HS-5 (cell line): Measurements from ENCODE around the gene HMCN1.
A peak's percentile ranks its signal among the peaks of the same experiment; 100 is the strongest.
"Not testable (repeated sequence)": the region's sequence is repeated elsewhere in the genome, so short reads cannot be mapped to it uniquely, and the experiment has no call there.

Experiments
- DNase-seq: peaks from one replicate; pipeline ENCODE4 v3.0.0-alpha.2; 2012; ENCODE audit warnings: low read depth

HMCN1 gene

DNA sequence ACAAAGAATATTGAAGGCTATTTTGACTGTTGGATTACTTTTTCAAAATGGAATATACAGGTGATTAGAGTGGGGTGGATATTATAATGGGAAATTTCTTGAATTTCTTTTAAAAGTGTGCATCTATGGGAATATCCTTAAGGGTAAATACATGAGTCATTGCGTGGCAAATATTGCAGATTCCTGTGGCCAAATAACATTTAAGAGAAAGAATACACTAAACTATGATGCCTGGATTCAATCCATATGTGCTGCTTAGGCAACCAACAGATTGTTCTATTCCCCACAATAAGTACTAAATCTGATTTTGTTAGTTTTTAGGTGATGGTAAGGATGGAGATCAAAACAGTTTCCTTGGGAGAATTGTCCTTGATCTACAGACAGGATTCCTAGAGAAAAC is 119.5 kb downstream of the HMCN1 start:
- peak; percentile 64 for DNase-seq

DNA sequence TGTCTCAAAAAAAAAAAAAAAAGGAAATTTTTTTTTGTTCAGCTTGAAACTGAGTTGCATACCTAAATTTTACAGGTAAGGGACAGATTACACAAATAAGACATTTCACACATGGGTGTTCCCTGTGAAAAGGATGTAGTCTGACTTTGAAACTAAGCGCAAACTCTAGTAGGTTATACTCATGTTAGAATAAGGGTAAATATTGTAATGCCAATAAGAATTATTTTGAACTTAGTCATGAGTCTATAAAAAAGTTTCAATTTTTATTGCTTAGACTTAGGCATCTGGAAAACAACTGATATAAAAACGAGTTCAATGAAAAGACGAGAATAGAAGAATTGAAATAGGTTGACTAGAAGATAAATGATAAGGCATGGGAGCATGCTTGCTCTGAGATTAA is 122.3 kb downstream of the HMCN1 start:
- DNase-seq, result no peak

DNA sequence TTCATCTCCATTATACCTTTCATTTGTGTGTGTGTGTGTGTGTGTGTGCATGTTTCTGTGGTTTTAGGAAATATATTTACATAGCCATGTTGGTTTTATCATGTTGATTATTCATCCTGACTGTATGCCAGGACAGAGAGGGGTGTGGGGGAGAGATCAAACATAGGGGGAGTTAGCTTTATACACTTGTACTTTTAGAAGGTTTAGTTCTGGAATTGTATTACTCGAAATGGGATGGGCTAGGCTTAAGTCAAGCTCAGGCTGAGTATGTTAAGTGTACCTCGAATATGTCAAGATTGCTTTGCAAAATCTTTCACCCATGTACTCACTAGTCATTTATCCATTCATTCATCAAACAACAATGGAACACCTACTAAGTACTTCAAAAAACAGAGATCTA is 123.3 kb downstream of the HMCN1 start:
- no peak for DNase-seq

DNA sequence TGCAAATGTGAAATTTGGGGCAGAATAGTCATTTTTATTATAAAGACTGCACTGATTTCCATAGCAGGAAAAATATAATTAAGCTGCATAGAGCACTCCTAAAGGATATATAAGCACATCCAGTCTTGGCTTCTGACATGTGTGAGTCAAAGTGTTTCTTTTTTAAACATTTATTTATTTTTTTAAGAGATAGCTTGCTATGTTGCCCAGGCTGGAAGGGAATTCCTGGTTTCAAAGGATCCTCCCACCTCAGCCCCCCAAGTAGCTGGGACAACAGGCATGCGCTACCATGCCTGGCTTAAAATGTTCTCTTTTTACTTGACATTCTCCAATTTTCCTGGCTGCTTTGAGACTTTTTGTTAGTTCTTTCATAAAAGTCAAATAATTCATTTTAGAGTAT is 126.1 kb downstream of the HMCN1 start:
- DNase-seq, result no peak

DNA sequence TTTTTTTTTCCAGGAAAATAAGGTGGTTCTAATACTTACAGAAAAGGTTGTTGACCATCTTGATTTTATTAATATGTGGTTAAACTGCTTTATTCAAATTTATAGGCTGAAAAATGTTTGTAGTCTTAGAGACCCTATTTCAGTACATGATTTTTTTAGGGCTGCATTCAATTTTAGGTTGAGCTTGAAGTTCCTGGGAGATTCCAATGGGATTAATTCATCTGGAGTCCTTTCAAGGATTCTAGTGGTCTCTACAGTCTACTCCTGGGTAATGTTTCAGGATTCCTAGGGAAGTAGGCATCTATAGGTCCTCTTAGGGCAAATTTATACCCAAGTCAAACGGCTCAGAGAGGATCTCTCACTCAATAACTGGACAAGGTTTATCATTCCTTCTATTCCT is 126.7 kb downstream of the HMCN1 start:
- no peak for DNase-seq

DNA sequence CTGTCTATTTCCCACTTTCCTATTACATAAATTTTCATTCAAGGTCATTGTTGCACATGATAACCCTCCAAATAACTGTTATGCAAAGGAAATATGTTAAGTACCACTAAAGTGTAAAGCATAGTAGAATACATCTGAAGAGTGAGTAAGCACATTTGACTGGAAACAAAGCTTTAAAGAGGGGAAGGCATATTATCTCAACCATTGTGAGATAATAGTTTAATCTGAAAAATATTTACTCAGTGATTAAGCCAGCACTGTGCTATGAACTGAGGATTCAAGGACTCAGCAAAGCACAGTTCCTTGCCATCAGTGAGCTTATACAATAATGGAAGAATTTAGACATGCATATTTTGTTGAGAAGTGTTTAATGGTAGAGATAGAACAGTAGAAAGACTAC is 127.4 kb downstream of the HMCN1 start:
- no peak for DNase-seq

DNA sequence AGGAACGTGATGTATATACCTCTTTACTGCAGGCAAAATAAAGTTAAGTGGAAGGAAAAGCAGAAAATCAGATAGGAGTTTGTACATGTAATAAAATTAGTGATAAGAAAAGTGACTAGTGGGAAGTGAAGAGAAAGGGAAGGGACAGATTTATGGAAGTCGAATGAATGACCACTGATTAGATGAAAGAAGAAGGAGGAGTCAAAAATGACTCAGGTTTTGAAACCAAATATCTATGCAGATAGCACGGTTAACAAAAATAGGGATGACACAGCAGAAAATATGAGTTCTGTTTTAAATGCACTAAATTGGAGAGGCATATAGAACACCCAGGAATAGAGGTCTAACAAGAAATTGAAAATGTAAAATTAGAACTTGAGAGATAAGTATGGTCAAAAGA is 128.0 kb downstream of the HMCN1 start:
- no peak for DNase-seq

DNA sequence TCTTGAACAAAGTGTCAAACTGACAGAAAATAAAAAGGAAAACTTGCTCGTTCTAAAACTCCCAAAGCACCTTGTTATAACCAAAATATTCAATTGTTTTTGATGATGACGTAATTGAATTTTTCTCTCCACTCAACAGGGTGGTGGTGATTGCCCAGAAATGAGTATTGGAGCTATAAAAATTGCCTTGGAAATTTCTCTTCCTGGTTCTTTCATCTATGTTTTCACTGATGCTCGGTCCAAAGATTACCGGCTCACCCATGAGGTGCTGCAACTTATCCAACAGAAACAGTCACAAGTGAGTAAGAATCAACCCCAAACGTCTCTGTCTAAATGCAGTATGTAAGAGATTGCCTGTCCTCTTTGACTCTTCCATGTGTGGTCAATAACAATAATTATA is 130.1 kb downstream of the HMCN1 start:
- no peak for DNase-seq

DNA sequence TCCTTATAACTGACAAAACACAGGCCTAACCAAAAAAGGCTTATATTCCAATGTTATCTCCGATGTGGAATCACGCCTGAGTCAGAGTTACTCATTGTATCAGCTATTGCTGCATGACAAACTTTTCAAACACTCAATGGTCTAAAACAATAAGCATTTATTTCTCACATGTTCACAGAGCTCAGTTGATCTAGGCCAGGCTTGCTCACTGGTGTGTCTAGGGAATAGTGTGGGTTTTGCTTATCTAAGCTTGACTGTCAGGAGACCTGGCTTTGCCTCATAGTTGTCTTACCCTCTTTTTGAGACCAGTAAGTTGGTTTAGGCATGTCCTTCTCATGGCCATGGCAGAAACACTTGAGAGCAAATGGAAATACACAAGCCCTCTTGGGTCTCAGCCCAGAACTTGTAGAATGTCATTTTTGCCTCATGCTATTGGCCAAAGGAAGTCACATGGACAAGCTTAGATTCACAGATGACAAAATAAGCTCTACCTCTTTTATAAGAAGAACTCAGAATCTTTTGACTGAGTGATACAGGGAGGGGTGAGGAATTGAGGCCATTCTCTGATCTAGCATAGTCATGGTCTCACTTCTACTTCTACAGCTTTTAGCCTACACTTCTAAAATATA is 130.8 kb downstream of the HMCN1 start:
- peak; percentile 87 for DNase-seq

DNA sequence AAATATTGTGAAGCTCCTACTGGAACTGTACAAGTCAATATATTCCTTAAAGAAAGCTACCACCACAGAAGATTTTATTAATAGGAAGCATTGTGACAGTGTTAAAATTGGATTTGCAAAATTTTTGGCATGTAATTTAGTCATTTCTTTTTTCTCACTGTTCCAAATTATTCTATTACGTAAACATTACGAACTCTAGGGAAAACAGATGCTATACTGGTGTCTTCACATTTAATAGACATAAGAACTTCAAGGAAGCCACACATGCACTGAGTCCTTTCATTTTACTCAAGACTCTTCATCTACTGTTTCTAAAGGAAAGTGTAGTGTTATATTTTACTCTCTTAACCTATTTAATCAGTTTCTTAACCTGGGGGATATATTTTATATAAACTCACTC is 135.4 kb downstream of the HMCN1 start:
- DNase-seq, result no peak

DNA sequence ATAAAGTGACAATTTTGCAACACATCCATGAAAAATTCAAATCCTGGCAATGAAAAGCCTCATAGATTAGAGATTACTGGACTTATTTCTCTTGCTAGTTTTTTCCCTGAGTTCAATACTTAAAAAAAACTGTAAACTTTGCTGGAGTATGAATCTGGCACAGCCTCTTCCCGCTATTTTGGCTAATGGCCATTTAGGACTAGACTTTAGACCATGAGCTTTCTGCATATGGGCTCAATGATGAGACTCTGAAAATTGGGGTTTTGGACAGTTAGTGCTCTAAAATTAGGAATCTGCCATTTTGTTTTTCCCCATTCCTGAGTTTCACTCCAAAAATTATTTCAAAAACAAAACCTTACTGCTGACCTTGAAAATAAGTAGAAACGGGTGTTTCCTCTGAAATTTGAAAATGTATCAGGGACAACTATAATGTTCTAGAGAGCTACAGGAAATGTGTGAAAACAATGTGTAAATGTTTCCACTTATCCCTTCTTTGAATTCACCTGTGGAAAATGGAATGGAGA is 137.5 kb downstream of the HMCN1 start:
- DNase-seq, result no peak

DNA sequence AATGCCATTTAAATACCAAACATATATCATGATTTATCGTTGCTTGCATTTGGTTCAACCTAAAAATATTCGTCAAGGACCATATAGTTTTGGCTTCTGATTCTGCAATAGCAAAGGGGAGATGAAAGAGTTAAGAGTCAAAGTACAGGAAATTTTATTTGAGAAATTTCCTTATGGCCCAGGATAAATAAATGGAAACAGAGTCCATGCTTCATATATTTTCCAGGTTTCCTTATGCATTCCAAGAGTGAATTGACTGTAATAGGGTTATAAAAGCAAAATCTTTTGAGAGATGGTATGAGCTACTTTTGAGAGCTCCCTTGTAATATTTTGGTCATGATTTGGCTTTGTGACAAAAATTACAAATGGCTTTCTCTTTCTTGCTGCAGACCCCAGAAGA is 140.1 kb downstream of the HMCN1 start:
- no peak for DNase-seq

DNA sequence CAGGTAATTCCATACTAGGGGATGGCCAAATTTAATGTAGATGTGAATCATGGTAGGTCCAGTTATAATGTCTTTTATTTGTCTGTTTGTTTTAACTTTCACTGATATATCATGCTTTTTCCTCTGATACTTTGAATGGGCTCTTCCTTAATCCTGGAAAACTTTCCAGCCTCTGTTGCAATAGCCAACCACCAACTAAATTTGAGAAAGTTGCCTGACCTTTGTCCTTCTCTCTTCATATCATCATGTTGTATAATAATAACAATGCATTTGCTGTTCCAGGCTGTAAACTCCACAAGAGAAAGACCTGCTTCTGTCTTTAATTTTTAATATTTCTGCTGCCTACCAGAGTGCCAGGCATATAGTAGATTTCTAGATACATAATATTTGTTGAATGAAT is 146.1 kb downstream of the HMCN1 start:
- no peak for DNase-seq

DNA sequence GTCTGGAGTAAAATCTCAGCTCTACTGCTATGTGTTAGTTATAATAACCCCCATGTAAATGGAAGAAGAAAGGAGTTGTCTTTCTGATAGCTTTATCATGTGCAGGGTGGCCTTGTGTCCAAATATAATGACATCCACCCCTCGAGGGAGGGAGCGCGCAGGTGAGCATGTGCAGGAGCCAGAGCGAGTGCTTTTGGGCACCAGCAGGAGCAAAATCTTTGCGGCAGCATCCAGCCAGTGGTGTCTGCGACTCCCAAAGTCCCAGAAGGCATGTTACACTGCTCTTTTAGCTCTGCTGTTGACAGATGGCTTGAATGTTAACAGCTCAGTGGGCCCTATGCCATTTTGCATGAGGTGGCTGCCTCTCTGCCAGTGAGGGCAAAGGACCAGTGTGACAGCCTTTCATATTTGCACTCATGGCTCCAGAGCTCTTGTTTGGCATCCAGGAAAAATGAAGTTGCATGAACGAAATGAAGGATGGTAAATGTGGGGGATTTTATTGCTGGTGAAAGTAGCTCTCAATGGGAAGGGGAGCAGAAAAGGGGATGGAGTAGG is 146.7 kb downstream of the HMCN1 start:
- DNase-seq, result no peak

DNA sequence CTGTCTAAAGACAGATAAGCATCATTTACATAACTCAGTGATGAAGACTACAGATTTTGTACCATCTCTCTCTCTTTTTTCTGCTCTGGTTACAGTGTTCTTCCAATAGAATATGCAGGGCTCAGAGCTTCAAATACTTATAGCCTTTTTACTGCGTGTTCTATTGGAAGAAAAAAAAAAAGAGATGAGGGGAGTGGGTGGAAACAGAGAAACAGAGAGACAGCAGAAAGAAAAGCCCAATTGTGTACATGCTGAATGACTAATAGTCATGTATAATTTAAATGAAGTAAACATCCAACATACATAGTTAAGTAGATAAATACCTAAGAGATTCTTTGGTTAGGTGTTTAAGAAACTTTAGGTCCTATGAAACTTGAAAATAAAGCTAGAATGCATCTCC is 151.9 kb downstream of the HMCN1 start:
- no peak for DNase-seq

DNA sequence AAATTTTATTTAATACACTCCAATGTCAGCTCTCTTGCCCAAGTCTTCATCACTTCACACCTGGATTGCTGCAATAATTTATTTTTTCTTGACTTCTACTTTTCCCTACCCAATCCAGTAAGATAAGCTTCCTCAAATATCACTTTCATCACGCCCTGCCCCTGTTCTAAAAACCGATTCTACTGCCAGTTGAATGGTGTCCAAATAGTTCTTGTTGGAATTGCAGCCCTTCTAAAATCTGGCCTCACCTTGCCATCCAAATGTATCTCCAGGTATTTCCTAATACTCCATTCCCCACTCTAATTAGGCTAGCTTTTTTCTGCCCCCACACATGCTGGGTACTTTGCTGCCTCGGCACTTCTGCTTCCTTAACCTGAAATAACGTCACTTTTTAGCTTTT is 152.5 kb downstream of the HMCN1 start:
- no peak for DNase-seq

DNA sequence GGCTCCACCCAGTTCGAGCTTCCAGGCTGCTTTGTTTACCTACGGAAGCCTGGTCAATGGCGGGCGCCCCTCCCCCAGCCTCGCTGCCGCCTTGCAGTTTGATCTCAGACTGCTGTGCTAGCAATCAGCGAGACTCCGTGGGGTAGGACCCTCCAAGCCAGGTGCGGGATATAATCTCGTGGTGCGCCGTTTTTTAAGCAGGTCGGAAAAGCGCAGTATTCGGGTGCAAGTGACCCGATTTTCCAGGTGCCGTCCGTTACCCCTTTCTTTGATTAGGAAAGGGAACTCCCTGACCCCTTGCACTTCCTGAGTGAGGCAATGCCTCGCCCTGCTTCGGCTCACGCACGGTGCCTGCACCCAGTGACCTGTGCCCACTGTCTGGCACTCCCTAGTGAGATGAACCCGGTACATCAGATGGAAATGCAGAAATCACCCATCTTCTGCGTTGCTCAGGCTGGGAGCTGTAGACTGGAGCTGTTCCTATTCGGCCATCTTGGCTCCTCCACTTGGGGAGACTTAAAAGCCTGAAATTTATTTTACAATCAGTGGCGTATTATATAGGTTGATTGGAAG is 158.7 kb downstream of the HMCN1 start:
- not testable (repeated sequence) for DNase-seq

DNA sequence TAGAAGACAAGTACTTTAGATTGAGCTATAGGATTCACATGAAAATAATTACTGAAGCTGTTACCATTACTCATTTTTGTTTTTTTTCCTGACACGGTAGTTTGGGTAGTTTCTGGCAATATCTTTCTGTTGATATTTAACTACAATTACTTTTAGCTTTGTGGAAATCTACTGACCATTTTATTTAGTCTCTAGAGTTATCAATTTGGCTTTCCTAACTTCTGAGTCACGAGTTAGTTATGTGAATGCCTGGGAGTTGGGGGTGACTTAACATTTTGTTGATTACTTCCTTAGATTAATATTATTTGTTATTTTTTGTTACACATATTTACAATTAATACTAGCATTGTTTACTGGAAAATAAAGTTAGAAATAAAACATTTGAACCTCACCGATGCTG is 160.6 kb downstream of the HMCN1 start:
- DNase-seq, result peak; percentile 19

DNA sequence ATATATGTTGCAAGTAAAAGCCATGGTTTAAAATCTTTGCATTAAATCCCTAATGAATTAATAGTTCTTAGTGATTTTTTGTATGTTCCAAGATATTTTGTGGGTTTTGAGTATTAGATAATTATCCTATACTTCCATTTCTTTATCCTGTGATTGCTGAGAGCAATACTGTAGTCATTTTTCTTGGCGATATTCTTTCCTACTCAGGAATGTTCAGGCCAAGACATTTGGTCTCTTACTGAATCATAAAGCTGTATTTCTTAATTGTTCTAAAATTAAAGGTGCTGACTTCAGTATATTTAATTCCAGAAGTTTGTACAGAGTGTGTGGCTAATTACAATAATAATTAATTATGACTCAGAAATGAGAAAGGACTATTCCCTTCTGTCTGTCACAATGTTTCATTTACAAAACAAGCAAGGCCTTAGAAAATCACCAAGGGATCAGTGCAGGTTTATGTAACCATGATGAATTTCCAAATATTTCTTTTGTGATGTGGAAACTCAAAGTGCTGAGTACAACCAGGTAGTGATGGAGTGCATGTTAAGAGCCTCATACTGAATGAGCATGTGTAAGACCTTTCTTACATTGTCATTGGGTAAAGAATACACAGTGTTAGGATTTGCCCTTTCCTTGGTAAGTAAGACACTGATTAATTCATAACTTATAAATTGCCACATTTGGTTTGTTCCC is 161.2 kb downstream of the HMCN1 start:
- no peak for DNase-seq

DNA sequence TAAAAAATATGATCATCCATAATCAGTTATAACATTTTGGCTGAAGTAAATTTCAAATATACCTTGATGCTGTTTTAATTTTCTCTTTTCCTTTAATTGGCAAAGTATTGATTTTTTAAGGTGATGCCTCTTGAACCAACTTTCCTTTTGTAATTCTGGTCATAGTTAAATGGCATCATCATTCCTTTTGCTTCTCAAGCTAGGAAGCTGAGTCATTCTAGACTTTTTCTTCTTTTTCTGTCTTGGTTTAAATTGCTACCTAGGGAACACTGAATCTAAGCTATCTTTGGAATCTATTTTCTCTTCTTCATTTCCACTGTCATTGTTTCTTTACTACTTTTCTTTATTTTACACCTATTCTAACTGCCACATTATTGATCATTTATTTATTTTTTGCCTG is 162.7 kb downstream of the HMCN1 start:
- DNase-seq, result no peak

DNA sequence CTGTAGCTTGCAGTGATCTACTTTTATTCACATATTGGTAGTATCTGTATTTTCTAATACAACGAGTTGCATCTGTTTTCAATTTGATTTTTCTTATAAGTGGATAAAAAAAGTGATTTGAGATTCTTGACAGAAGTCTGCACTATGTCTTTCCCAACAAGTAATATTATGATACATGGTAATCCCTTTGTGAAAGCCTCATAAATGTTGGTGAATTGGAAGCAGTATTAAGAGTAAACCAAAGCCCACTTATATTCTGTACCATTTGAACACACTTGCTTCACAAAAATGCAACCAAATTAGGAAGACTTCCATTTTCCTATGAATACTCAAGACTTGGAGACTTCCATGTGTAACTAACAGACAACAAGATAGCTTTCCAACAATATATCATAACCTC is 172.0 kb downstream of the HMCN1 start:
- DNase-seq, result no peak

DNA sequence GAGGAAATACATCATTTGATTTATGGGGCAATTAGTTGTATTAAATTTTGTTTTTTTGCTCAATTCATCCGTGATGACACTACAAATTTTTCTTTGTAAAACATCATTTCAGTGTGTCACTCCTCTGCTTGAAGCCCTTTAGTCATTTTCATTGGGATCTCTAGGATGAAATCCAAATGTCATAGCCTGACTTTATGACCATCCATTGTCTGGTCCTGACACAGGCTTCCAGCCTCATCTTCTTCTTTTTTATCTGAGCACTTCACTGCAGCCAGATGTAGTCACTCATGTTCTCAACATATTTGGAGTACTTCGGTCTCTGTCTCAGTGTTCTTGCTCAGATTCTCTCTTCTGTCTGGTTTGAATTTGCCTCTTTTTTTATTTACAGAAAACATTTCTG is 173.1 kb downstream of the HMCN1 start:
- DNase-seq, result no peak

DNA sequence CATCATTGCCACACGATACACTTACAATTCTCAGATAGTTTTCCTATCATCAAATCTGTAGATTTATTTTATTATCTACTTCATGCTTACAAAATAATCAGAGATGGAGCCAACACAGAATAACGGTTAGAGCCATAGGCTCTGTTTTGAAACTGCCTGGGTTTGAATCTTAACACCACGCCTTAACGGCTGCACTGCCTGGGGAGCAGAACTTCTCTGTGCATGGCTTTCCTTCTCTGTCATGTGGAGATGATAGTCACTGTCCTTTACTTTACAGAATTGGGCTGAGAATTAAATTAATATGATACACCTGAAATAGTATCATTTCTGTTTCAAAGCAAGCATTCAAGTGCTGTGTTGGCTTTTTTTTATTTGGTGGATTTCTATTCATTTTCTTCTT is 177.8 kb downstream of the HMCN1 start:
- DNase-seq, result no peak
